ENCODE data around the gene RALBP1. TPM values are rescaled to one million over a fixed set of nuclear protein-coding genes. Genes with fewer than 3 reads are reported as not detected.

RALBP1 gene
- total and polyA plus RNA-seq, 2 of the 4 experiments (the other 2 are of a cell fraction): 30.6 to 38.2 TPM

- Histone ChIP-seq H2AFZ (replicated peaks; ENCODE audit: low read length, poor library complexity) (no peak overlapping the region), H3K4me3 (ENCODE audit: insufficient read depth, low read depth, low read length) (no peak overlapping the region), H4K20me1 (ENCODE audit: insufficient read depth, low read length) (no peaks in the 10 kb centered on the region), H2BK5ac (ENCODE audit: low read depth, low read length, poor library complexity, severe bottlenecking) (no peak overlapping the region), H3K14ac (replicated peaks; ENCODE audit: low read depth, low read length) (no peak overlapping the region), H3K4me1 (ENCODE audit: control insufficient read depth, insufficient read depth, low read length) (no peaks in the 10 kb centered on the region), H2AK9ac (replicated peaks; ENCODE audit: low read depth, low read length, poor library complexity) (no peak overlapping the region), H3K9me3 (ENCODE audit: control insufficient read depth, insufficient read depth, low read length) (peaks cover 3% of the 10 kb centered on the region), H3K9me1 (ENCODE audit: insufficient read depth, low read length) (no peaks in the 10 kb centered on the region), H4K91ac (ENCODE audit: insufficient read depth, low read depth, low read length) (no peak overlapping the region), H4K8ac (ENCODE audit: low read depth in 2 of 2, low read length in 2 of 2) (no peak overlapping the region), H3K27me3 (ENCODE audit: control insufficient read depth, insufficient read depth, low read length) (no peaks in the 10 kb centered on the region), H3K23ac (ENCODE audit: low read depth, low read length) (no peak overlapping the region), H2BK120ac (ENCODE audit: low read depth, low read length) (no peak overlapping the region), H3K36me3 (ENCODE audit: control insufficient read depth, insufficient read depth, low read length) (no peaks in the 10 kb centered on the region), H2BK20ac (ENCODE audit: low read depth, low read length) (no peak overlapping the region), H3K4ac (ENCODE audit: low read depth, low read length) (no peak overlapping the region), H2AK5ac (ENCODE audit: low read depth, low read length) (no peak overlapping the region), H3K9ac (ENCODE audit: low read depth, low read length) (no peak overlapping the region), H3K18ac (ENCODE audit: low read depth, low read length) (no peak overlapping the region), H3K56ac (ENCODE audit: extremely low read depth, insufficient read depth, low read length) (no peak overlapping the region), H2BK15ac (ENCODE audit: low read depth, low read length) (no peak overlapping the region), H4K5ac (ENCODE audit: low read depth, low read length) (no peak overlapping the region), H3K4me2 (ENCODE audit: low read depth, low read length) (no peak overlapping the region), H3K27ac (ENCODE audit: insufficient read depth, low read length) (no peak overlapping the region), H3K79me1 (ENCODE audit: low read depth in 1 of 2, low read length in 2 of 2) (no peaks in the 10 kb centered on the region)
- CTCF ChIA-PET: interaction anchor here (0.6 kb wide), 2 partner anchors 160 to 404 kb away, joined by 4 to 6 read pairs; no protein-coding TSS in a partner anchor
- POLR2A ChIA-PET (ENCODE audit: unreplicated experiment): no interaction called here
- BruUV-seq (replicated peaks): no TSS peak
- DNase-seq (no peak), ATAC-seq (ENCODE audit: low read depth) (no peak)
- TF ChIP-seq MXI1 (IDR thresholded peaks at IDR 0.05; ENCODE audit: borderline replicate concordance, low read depth, low read length): no peak
- TF ChIP-seq CEBPB (IDR thresholded peaks at IDR 0.05; ENCODE audit: low read depth, low read length): no peak
- TF ChIP-seq, protein P1, sequence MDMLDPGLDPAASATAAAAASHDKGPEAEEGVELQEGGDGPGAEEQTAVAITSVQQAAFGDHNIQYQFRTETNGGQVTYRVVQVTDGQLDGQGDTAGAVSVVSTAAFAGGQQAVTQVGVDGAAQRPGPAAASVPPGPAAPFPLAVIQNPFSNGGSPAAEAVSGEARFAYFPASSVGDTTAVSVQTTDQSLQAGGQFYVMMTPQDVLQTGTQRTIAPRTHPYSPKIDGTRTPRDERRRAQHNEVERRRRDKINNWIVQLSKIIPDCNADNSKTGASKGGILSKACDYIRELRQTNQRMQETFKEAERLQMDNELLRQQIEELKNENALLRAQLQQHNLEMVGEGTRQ (IDR thresholded peaks at IDR 0.05; ENCODE audit: low read depth, low read length): no peak
- TF ChIP-seq CHD1 (IDR thresholded peaks at IDR 0.05; ENCODE audit: low read depth, low read length): no peak
- TF ChIP-seq, protein P2, sequence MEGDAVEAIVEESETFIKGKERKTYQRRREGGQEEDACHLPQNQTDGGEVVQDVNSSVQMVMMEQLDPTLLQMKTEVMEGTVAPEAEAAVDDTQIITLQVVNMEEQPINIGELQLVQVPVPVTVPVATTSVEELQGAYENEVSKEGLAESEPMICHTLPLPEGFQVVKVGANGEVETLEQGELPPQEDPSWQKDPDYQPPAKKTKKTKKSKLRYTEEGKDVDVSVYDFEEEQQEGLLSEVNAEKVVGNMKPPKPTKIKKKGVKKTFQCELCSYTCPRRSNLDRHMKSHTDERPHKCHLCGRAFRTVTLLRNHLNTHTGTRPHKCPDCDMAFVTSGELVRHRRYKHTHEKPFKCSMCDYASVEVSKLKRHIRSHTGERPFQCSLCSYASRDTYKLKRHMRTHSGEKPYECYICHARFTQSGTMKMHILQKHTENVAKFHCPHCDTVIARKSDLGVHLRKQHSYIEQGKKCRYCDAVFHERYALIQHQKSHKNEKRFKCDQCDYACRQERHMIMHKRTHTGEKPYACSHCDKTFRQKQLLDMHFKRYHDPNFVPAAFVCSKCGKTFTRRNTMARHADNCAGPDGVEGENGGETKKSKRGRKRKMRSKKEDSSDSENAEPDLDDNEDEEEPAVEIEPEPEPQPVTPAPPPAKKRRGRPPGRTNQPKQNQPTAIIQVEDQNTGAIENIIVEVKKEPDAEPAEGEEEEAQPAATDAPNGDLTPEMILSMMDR (conservative IDR thresholded peaks at IDR 0.05; ENCODE audit: low read depth, low read length): no peak
- no peak for TF ChIP-seq MAZ (IDR thresholded peaks at IDR 0.05; ENCODE audit: borderline replicate concordance, low read depth, low read length)
- TF ChIP-seq RFX5 (IDR thresholded peaks at IDR 0.05; ENCODE audit: low read depth, low read length): no peak
- TF ChIP-seq RAD21 (IDR thresholded peaks at IDR 0.05; ENCODE audit: low read length): no peak
- no peak for TF ChIP-seq NFE2L2 (IDR thresholded peaks at IDR 0.05; ENCODE audit: low read depth, low read length)
- TF ChIP-seq RCOR1 (IDR thresholded peaks at IDR 0.05; ENCODE audit: insufficient replicate concordance, low read length): no peak
- TF ChIP-seq POLR2A (IDR thresholded peaks at IDR 0.05; ENCODE audit: low read depth, low read length): no peak
- TF ChIP-seq SMC3 (IDR thresholded peaks at IDR 0.05; ENCODE audit: low read depth, low read length): no peak
- TF ChIP-seq ELK1 (IDR thresholded peaks at IDR 0.05; ENCODE audit: borderline replicate concordance, low read depth, low read length): no peak
- TF ChIP-seq MAFK (IDR thresholded peaks at IDR 0.05; ENCODE audit: low read depth, low read length): no peak
- TF ChIP-seq BHLHE40 (IDR thresholded peaks at IDR 0.05; ENCODE audit: low read depth, low read length): no peak
- no peak for TF ChIP-seq FOS (IDR thresholded peaks at IDR 0.05; ENCODE audit: low read depth, low read length)
- intact Hi-C loops (cut with micrococcal nuclease) (no loop called here), dilution Hi-C loops (cut with HindIII; ENCODE audit: low sequenced_read_pairs, unreplicated experiment) (no loop called here), in situ Hi-C loops (cut with MboI; ENCODE audit: low sequenced_read_pairs) (no loop called here)
- WGBS, 2 experiments (ENCODE audit: extremely low coverage in 2 of 2, insufficient read length in 1 of 2): no CpG with 5 or more reads among the region's 1 CpG
Measured at GRCh38 chr18:9466846-9467245, 8.5 kb upstream of the RALBP1 start.
